GM23338 (cell line): Measurements from ENCODE around the gene ZNF653. TPM values are rescaled to one million over a fixed set of nuclear protein-coding genes. Genes with fewer than 3 reads are reported as not detected.

ENCODE experiments used
- ATAC-seq: fragments of 200-7000 bp; cut with Tn5 transposase; 3 replicates; pipeline ENCODE4 v1.9.1; 2020
- DNase-seq: peaks from one replicate; pipeline ENCODE4 v3.0.0-alpha.2; 2015; ENCODE audit warnings: low spot score
- H2AFZ ChIP-seq: fragments of 200-600 bp; sonication (generic); 2 replicates; pipeline ENCODE4 v1.8.0; 2016; ENCODE audit warnings: antibody characterized with exemption, mild to moderate bottlenecking, moderate library complexity
- H3F3A ChIP-seq: fragments of 200-600 bp; sonication (generic); replicated peaks from 2 replicates; pipeline ENCODE4 v1.8.0; 2017; ENCODE audit warnings: antibody characterized with exemption, mixed run types, low read depth
- H3K27ac ChIP-seq: fragments of 200-600 bp; sonication (generic); 2 replicates; pipeline ENCODE4 v1.6.1; 2016; ENCODE audit warnings: low read depth
- H3K27me3 ChIP-seq: fragments of 200-600 bp; sonication (generic); 2 replicates; pipeline ENCODE4 v1.8.0; 2016; ENCODE audit warnings: mild to moderate bottlenecking, mixed run types, moderate library complexity; ENCODE audit not compliant: insufficient read depth
- H3K36me3 ChIP-seq: fragments of 200-600 bp; sonication (generic); 2 replicates; pipeline ENCODE4 v1.8.0; 2016; ENCODE audit warnings: mild to moderate bottlenecking; ENCODE audit not compliant: insufficient read depth
- H3K4me1 ChIP-seq: fragments of 200-600 bp; sonication (generic); 2 replicates; pipeline ENCODE4 v1.8.0; 2016; ENCODE audit warnings: mild to moderate bottlenecking, moderate library complexity; ENCODE audit not compliant: insufficient read depth
- H3K4me2 ChIP-seq: fragments of 200-600 bp; sonication (generic); 2 replicates; pipeline ENCODE4 v1.7.1; 2017; ENCODE audit warnings: mixed run types
- H3K4me3 ChIP-seq: fragments of 200-600 bp; sonication (generic); 2 replicates; pipeline ENCODE4 v1.6.1; 2016; ENCODE audit warnings: mixed run types
- H3K79me2 ChIP-seq: fragments of 200-600 bp; sonication (generic); replicated peaks from 2 replicates; pipeline ENCODE4 v1.8.0; 2017; ENCODE audit warnings: mild to moderate bottlenecking; ENCODE audit not compliant: insufficient read depth
- H3K9me2 ChIP-seq: fragments of 200-600 bp; sonication (generic); 2 replicates; pipeline ENCODE4 v1.8.0; 2017; ENCODE audit not compliant: insufficient read depth
- H4K20me1 ChIP-seq: fragments of 200-600 bp; sonication (generic); replicated peaks from 2 replicates; pipeline ENCODE4 v1.8.0; 2017; ENCODE audit warnings: mild to moderate bottlenecking; ENCODE audit not compliant: insufficient read depth
- H3K27ac Mint-ChIP-seq: 2 replicates; pipeline ENCODE4 v1.8.0; 2020; ENCODE audit warnings: inconsistent platforms, mild to moderate bottlenecking, moderate library complexity, mixed read lengths
- H3K27me3 Mint-ChIP-seq: 3 replicates; pipeline ENCODE4 v1.8.0; 2022; ENCODE audit warnings: low read depth, mild to moderate bottlenecking, moderate library complexity, mixed read lengths, inconsistent platforms; ENCODE audit not compliant: insufficient read depth, poor library complexity
- H3K36me3 Mint-ChIP-seq: 3 replicates; pipeline ENCODE4 v1.8.0; 2021; ENCODE audit warnings: low read depth, mild to moderate bottlenecking, inconsistent platforms, moderate library complexity, mixed read lengths
- H3K4me1 Mint-ChIP-seq: 3 replicates; pipeline ENCODE4 v1.8.0; 2020; ENCODE audit warnings: mild to moderate bottlenecking, inconsistent platforms, mixed read lengths
- H3K4me3 Mint-ChIP-seq: 3 replicates; pipeline ENCODE4 v1.8.0; 2021; ENCODE audit warnings: moderate library complexity, mild to moderate bottlenecking, inconsistent platforms, mixed read lengths
- H3K9me3 Mint-ChIP-seq: 3 replicates; pipeline ENCODE4 v1.8.0; 2020; ENCODE audit warnings: moderate library complexity, mild to moderate bottlenecking, inconsistent platforms, mixed read lengths
- CREB1 ChIP-seq: fragments of 250-450 bp; sonication (Bioruptor Pico); IDR thresholded peaks from 2 replicates; pipeline ENCODE4 v1.5.0; 2020; ENCODE audit warnings: low read depth, mild to moderate bottlenecking, moderate library complexity
- EZH2 ChIP-seq: fragments of 200-600 bp; sonication (generic); IDR thresholded peaks from one replicate; pipeline ENCODE4 v1.8.0; 2017; ENCODE audit warnings: antibody characterized with exemption, mild to moderate bottlenecking, low read depth; ENCODE audit not compliant: unreplicated experiment
- EZH2phosphoT487 ChIP-seq: fragments of 200-600 bp; sonication (generic); IDR thresholded peaks from one replicate; pipeline ENCODE4 v1.8.1; 2018; ENCODE audit warnings: antibody characterized with exemption; ENCODE audit not compliant: unreplicated experiment
- NANOG ChIP-seq: IDR thresholded peaks from 2 replicates; pipeline ENCODE4 v1.6.1; 2016; ENCODE audit warnings: antibody characterized with exemption, borderline replicate concordance
- STAT1 ChIP-seq: IDR thresholded peaks from one replicate; pipeline ENCODE4 v1.6.1; 2016; ENCODE audit warnings: antibody characterized with exemption; ENCODE audit not compliant: unreplicated experiment
- ZNF114 ChIP-seq: fragments of 250-450 bp; sonication (Bioruptor Pico); IDR thresholded peaks from 2 replicates; pipeline ENCODE4 v1.5.0; 2020; ENCODE audit warnings: mild to moderate bottlenecking, moderate library complexity
- ZNF331 ChIP-seq: fragments of 250-450 bp; sonication (Bioruptor Pico); IDR thresholded peaks from 2 replicates; pipeline ENCODE4 v1.5.0; 2020; ENCODE audit warnings: low read depth, mild to moderate bottlenecking, moderate library complexity
- polyA plus RNA-seq: library from polyadenylated mRNA; unstranded; fragments of >200 nt; fragmentation: Nextera tagmentation; extraction: Ambion mirVana; gene quantifications from 2 replicates; pipeline ENCODE4 v1.2.1, GENCODE V29; 2016
- total RNA-seq: library from RNA; depleted of rRNA; stranded (reverse); fragments of >200 nt; shearing (Covaris generic); gene quantifications from 2 replicates; pipeline ENCODE4 v1.2.3, GENCODE V29; 2014
- TF ChIP-seq, protein P1 (sequence below): IDR thresholded peaks from 2 replicates; pipeline ENCODE4 v1.6.1; 2016; ENCODE audit warnings: antibody characterized with exemption
- TF ChIP-seq, protein P2 (sequence below), 2 experiments: fragments of 200-600 bp in 1 of 2; sonication (generic) in 1 of 2; conservative IDR thresholded peaks; 2 replicates each; pipeline versions ENCODE4 v1.5.1 to v1.6.1; 2016 to 2017; ENCODE audit warnings: antibody characterized with exemption in 2 of 2, low read depth in 2 of 2, mild to moderate bottlenecking in 2 of 2, moderate library complexity in 1 of 2
- TF ChIP-seq, protein P3 (sequence below): IDR thresholded peaks from one replicate; pipeline ENCODE4 v1.6.1; 2018; ENCODE audit warnings: antibody characterized with exemption; ENCODE audit not compliant: unreplicated experiment

The ZNF653 gene
- total and polyA plus RNA-seq, 2 experiments from 2014 or later = 2.5 to 5.3 TPM

DNA sequence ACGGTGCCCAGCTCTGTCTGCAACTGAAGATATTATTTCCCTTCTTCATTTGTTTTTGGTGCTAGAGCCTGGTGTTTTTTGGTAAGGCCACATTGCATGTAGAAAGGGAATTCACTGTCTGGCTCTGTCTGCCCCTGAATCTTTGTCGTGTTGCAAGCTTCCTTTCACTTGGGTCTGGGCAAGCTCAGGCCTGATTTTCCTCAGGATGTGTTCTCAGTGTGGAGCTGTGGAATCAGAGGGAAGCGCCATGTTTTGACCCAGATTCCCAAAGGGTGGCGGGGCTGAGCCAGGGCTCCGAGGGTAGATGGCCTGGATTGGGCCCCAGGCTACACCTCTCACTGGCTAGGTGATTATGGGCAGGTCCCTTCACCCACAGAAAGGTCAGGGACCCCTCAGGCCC is 61.6 kb downstream of the ZNF653 start (continued):
- TF ChIP-seq EZH2phosphoT487 (no peak), STAT1 (no peak), CREB1 (CRISPR knock-in tag) (no peak), ZNF114 (CRISPR knock-in tag) (no peak), NANOG (no peak), ZNF331 (CRISPR knock-in tag) (no peak), EZH2 (no peak)
- TF ChIP-seq, protein P1, sequence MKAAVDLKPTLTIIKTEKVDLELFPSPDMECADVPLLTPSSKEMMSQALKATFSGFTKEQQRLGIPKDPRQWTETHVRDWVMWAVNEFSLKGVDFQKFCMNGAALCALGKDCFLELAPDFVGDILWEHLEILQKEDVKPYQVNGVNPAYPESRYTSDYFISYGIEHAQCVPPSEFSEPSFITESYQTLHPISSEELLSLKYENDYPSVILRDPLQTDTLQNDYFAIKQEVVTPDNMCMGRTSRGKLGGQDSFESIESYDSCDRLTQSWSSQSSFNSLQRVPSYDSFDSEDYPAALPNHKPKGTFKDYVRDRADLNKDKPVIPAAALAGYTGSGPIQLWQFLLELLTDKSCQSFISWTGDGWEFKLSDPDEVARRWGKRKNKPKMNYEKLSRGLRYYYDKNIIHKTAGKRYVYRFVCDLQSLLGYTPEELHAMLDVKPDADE = no peak
- TF ChIP-seq, protein P2, sequence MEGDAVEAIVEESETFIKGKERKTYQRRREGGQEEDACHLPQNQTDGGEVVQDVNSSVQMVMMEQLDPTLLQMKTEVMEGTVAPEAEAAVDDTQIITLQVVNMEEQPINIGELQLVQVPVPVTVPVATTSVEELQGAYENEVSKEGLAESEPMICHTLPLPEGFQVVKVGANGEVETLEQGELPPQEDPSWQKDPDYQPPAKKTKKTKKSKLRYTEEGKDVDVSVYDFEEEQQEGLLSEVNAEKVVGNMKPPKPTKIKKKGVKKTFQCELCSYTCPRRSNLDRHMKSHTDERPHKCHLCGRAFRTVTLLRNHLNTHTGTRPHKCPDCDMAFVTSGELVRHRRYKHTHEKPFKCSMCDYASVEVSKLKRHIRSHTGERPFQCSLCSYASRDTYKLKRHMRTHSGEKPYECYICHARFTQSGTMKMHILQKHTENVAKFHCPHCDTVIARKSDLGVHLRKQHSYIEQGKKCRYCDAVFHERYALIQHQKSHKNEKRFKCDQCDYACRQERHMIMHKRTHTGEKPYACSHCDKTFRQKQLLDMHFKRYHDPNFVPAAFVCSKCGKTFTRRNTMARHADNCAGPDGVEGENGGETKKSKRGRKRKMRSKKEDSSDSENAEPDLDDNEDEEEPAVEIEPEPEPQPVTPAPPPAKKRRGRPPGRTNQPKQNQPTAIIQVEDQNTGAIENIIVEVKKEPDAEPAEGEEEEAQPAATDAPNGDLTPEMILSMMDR (conservative IDR thresholded peaks at IDR 0.05; ENCODE audit: low read depth in 2 of 2) = no peak

DNA sequence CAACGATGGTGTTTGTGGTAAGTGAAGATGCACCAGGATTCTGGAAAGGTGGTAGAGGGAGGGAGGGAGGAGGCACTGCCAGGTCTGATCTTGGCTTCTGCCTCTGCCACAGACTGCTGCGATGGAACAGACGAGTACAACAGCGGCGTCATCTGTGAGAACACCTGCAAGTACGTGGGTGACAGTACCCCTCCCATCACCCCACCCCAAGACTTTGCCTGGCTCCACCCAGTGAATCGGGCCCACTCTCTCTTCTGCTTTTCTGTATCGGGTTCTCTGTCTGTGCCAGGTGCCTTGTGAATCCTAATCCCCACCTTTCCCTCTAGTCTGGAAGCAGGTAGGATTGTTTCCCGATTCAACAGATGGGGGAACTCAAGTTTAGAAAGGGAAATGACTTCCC is 67.7 kb downstream of the ZNF653 start:
- DNase-seq (no peak), ATAC-seq (no peak)
- Mint-ChIP-seq H3K9me3 (no peaks in the 10 kb centered on the region; the same call in 2 of the 3 replicates), H3K27ac (no peak overlapping the region), H3K36me3 (peaks cover 69% of the 10 kb centered on the region), H3K4me1 (peaks cover 6% of the 10 kb centered on the region; the same call in 2 of the 3 replicates), H3K27me3 (peaks cover 15% of the 10 kb centered on the region), H3K4me3 (peak overlapping the region; percentile 99)
- H3K79me2 ChIP-seq = peaks cover 19% of the 10 kb centered on the region
- H3K4me1 ChIP-seq = peaks cover 11% of the 10 kb centered on the region; the same call in 1 of the 2 replicates
- TF ChIP-seq STAT1 (no peak), ZNF331 (CRISPR knock-in tag) (no peak), ZNF114 (CRISPR knock-in tag) (no peak)
- TF ChIP-seq, protein P3, sequence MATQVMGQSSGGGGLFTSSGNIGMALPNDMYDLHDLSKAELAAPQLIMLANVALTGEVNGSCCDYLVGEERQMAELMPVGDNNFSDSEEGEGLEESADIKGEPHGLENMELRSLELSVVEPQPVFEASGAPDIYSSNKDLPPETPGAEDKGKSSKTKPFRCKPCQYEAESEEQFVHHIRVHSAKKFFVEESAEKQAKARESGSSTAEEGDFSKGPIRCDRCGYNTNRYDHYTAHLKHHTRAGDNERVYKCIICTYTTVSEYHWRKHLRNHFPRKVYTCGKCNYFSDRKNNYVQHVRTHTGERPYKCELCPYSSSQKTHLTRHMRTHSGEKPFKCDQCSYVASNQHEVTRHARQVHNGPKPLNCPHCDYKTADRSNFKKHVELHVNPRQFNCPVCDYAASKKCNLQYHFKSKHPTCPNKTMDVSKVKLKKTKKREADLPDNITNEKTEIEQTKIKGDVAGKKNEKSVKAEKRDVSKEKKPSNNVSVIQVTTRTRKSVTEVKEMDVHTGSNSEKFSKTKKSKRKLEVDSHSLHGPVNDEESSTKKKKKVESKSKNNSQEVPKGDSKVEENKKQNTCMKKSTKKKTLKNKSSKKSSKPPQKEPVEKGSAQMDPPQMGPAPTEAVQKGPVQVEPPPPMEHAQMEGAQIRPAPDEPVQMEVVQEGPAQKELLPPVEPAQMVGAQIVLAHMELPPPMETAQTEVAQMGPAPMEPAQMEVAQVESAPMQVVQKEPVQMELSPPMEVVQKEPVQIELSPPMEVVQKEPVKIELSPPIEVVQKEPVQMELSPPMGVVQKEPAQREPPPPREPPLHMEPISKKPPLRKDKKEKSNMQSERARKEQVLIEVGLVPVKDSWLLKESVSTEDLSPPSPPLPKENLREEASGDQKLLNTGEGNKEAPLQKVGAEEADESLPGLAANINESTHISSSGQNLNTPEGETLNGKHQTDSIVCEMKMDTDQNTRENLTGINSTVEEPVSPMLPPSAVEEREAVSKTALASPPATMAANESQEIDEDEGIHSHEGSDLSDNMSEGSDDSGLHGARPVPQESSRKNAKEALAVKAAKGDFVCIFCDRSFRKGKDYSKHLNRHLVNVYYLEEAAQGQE = no peak
- no peaks in the 10 kb centered on the region for H3K27me3 ChIP-seq
- H4K20me1 ChIP-seq = peaks cover 3% of the 10 kb centered on the region; the same call in 1 of the 2 replicates
- no peak overlapping the region for H3K27ac ChIP-seq
- peaks cover 37% of the 10 kb centered on the region for H3K36me3 ChIP-seq
- H3K4me2 ChIP-seq = no peak overlapping the region
- H2AFZ ChIP-seq = no peak overlapping the region
- H3K4me3 ChIP-seq = no peak overlapping the region
- no peaks in the 10 kb centered on the region for H3K9me2 ChIP-seq
- H3F3A ChIP-seq = peaks cover 5% of the 10 kb centered on the region; the same call in 1 of the 2 replicates
